ENCODE results near the gene TUBA4B.

The TUBA4B gene

DNA sequence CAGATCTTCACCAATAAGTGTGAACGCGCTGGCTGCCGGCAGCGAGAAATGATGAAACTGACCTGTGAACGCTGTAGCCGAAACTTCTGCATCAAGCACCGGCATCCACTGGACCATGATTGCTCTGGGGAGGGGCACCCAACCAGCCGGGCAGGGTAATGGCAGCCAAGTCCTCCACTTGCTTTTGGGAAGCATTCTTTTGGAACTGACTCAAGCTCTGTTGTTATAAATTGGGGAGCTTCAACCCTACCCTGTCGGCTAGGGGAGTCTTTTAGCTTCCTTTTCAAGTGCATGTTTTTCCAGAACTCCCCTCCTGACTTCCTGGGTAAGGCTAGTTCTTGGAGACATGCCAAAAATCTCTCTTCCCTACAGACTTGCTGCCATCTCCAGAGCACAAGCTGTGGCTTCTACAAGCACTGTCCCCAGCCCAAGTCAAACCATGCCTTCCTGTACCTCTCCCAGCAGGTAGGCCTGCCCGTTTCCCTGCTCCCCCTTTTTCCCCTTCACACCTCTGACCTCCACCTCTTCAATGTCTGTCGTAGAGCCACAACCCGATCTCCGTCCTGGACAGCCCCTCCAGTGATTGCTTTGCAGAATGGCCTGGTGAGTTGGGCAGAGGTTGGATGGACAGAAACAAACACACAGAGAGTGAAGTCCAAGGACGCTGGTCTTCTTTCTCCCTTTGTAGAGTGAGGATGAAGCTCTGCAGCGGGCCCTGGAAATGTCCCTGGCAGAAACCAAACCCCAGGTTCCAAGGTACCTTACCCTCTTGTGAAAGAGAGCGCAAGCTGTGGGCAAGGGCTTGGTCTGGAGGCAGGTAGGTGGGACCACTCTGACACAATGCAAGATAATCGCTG, 44.9 kb upstream of the TUBA4B start:
- no peak for DNase-seq (ENCODE audit: low read depth)
- H3K4me3 ChIP-seq (ENCODE audit: low read depth, low read length), result no peak overlapping the region
- TF ChIP-seq, protein P1, sequence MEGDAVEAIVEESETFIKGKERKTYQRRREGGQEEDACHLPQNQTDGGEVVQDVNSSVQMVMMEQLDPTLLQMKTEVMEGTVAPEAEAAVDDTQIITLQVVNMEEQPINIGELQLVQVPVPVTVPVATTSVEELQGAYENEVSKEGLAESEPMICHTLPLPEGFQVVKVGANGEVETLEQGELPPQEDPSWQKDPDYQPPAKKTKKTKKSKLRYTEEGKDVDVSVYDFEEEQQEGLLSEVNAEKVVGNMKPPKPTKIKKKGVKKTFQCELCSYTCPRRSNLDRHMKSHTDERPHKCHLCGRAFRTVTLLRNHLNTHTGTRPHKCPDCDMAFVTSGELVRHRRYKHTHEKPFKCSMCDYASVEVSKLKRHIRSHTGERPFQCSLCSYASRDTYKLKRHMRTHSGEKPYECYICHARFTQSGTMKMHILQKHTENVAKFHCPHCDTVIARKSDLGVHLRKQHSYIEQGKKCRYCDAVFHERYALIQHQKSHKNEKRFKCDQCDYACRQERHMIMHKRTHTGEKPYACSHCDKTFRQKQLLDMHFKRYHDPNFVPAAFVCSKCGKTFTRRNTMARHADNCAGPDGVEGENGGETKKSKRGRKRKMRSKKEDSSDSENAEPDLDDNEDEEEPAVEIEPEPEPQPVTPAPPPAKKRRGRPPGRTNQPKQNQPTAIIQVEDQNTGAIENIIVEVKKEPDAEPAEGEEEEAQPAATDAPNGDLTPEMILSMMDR (IDR thresholded peaks at IDR 0.05; ENCODE audit: insufficient read depth, low read depth, low read length, missing control alignments), result no peak

GRCh38 chr2:219209236-219210195, 43.5 kb upstream of the TUBA4B start:
- no peak for DNase-seq (ENCODE audit: low read depth)
- TF ChIP-seq, protein P1 (IDR thresholded peaks at IDR 0.05; ENCODE audit: insufficient read depth, low read depth, low read length, missing control alignments), result no peak
- no peak overlapping the region for H3K4me3 ChIP-seq (ENCODE audit: low read depth, low read length)

DNA sequence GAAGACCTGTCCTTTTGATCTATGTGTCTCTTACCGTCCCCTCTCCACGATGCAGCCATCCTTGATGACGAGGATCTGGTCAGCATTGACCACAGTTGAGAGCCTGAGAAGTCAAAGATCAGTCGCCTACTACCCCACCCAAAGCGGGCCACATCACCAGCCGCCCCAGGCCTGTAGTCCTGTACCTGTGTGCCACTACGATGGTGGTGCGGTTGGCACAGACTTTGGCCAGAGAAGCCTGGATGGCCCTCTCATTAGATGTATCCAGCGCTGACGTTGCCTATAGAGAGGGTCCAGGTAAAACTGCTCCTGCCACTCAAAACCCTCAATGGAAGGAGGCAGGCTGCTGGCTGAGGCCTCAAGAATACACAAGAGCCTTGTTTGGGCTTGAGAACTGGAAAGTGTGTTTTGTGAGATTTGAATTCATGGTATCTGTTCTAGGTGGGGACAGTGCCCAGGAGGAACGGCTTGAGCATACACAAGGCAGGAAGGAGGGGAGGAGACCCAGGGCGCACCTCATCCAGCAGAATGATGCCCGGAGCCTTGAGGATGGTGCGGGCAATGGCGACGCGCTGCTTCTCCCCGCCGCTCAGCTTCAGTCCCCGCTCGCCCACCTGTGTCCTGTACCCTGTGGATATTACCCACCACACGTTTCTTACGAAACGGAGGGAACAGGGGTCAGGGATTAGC, 42.7 kb upstream of the TUBA4B start:
- no peak overlapping the region for H3K4me3 ChIP-seq (ENCODE audit: low read depth, low read length)
- TF ChIP-seq, protein P1 (IDR thresholded peaks at IDR 0.05; ENCODE audit: insufficient read depth, low read depth, low read length, missing control alignments), result no peak
- DNase-seq (ENCODE audit: low read depth), result no peak

DNA sequence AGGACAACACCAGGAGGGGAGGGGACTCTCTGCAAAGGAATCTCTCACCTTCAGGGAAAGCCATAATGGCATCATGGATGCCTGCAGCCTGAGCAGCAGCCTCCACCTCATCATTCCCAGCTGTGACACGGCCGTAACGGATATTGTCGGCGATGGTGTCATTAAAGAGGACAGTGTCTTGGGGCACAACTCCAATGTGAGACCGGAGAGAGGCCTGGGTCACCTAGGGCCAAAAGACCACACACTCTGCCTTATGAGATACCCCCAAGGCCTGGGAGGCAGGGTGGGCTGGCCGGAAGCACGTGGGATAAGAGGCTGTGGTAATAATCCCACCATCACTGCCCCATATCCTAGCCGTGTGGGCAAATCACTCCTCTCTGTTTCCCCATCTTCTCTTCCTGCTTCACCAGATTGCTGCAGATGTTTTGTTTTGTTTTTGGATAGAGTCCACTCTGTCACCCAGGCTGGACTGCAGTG, 42.1 kb upstream of the TUBA4B start:
- no peak for DNase-seq (ENCODE audit: low read depth)
- H3K4me3 ChIP-seq (ENCODE audit: low read depth, low read length), result no peak overlapping the region
- TF ChIP-seq, protein P1 (IDR thresholded peaks at IDR 0.05; ENCODE audit: insufficient read depth, low read depth, low read length, missing control alignments), result no peak

DNA sequence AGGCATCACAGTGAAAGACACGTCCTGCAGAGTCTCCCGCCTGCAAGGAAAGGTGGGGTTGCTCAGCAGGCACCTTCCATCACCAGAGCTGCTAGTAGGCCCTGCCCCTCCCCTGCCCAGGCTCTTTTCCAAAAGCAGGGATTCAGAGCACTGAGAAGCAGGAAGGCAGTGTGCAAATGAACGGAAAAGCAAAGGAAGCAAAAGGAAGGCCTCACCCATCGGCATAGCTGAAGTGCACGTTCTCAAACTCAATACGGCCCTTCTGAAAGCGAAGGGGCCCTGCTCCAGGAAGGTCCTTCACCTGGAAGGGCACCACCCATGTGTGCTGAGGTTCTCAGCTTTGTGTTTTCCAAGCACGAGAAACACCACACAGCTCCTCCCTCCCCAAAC, 40.0 kb upstream of the TUBA4B start:
- DNase-seq (ENCODE audit: low read depth), result no peak
- TF ChIP-seq, protein P1 (IDR thresholded peaks at IDR 0.05; ENCODE audit: insufficient read depth, low read depth, low read length, missing control alignments), result no peak
- H3K4me3 ChIP-seq (ENCODE audit: low read depth, low read length), result no peak overlapping the region

DNA sequence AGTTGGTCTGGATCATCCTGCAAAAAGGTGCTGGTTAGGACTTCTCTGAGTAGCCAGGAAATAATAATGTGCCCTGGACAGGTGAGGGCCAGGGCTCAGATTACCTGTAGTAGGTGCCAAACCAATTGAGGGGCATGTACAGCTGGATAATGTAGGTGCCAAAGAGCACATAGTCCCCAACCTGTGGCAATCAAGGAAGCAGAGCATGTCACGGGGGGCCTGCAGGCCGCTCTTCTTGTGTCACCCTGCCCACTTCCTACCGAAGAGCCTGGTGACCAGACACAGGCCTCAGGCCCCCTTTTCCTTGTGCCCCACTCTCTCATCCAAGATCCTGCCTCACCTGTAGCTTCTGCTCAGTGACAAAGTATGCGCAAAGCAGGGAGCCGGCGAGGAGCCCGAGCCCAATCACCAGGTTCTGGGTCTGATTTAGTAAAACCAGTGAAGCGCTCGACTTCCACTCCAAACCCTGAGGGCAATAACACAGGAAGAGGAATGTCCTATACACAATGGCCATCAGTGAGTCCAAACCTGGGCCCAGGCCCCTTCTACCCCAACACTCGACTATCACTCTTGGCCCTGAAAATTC, 39.5 kb upstream of the TUBA4B start:
- TF ChIP-seq, protein P1 (IDR thresholded peaks at IDR 0.05; ENCODE audit: insufficient read depth, low read depth, low read length, missing control alignments), result no peak
- no peak for DNase-seq (ENCODE audit: low read depth)
- H3K4me3 ChIP-seq (ENCODE audit: low read depth, low read length), result no peak overlapping the region
